COLO829 (cell line): Measurements from ENCODE around the gene CPTP.

Experiments used
- DNase-seq: peaks from one replicate; pipeline ENCODE4 v3.0.0; 2012; ENCODE audit warnings: low spot score

Gene CPTP

GRCh38 chr1:1324524-1325287, at the start of gene CPTP, which contains the start of gene INTS11:
CPTP (plus strand) TSS chr1:1324802; CDS start chr1:1326911, 2,109 bp downstream.
INTS11 (minus strand) TSS chr1:1324660; CDS start chr1:1324608, 52 bp downstream.
- peak; percentile 90 for DNase-seq

GRCh38 chr1:1274931-1275431, 49.6 kb upstream of the CPTP start:
- no peak for DNase-seq

GRCh38 chr1:1275836-1276235, 48.8 kb upstream of the CPTP start:
- DNase-seq, result no peak

GRCh38 chr1:1278620-1279019, 46.0 kb upstream of the CPTP start:
- DNase-seq, result no peak

- no peak for DNase-seq
Observed at GRCh38 chr1:1279028-1279427, 45.6 kb upstream of the CPTP start.

GRCh38 chr1:1280782-1281481, 43.7 kb upstream of the CPTP start:
- no peak for DNase-seq

- no peak for DNase-seq
Observed at GRCh38 chr1:1281533-1282321, 42.9 kb upstream of the CPTP start.

GRCh38 chr1:1282998-1283397, 41.6 kb upstream of the CPTP start:
- DNase-seq, result no peak

GRCh38 chr1:1283821-1284220, 40.8 kb upstream of the CPTP start:
- peak; percentile 56 for DNase-seq

- no peak for DNase-seq
Observed at GRCh38 chr1:1284221-1285101, 40.1 kb upstream of the CPTP start.

GRCh38 chr1:1285102-1285571, 39.5 kb upstream of the CPTP start:
- no peak for DNase-seq

GRCh38 chr1:1285611-1286311, 38.8 kb upstream of the CPTP start:
- DNase-seq, result no peak

GRCh38 chr1:1286313-1287261, 38.0 kb upstream of the CPTP start:
- no peak for DNase-seq

GRCh38 chr1:1287288-1288110, 37.1 kb upstream of the CPTP start:
- DNase-seq, result no peak

GRCh38 chr1:1290238-1290731, 34.3 kb upstream of the CPTP start:
- peak; percentile 36 for DNase-seq

- DNase-seq, result no peak
Observed at GRCh38 chr1:1291023-1291528, 33.5 kb upstream of the CPTP start.

GRCh38 chr1:1291548-1292441, 32.8 kb upstream of the CPTP start:
- no peak for DNase-seq
